HepG2 (cell line): ENCODE measurements around the gene HPS4. TPM values are rescaled to one million over a fixed set of nuclear protein-coding genes. Genes with fewer than 3 reads are reported as not detected.

Experiments
- BRF2 ChIP-seq: sonication (generic); formaldehyde crosslinking; IDR thresholded peaks from 2 replicates; pipeline ENCODE4 v1.8.1; 2022; ENCODE audit warnings: mild to moderate bottlenecking, missing genetic modification reagents
- CBX1 ChIP-seq: IDR thresholded peaks from one replicate; pipeline ENCODE4 v1.6.1; 2016; ENCODE audit warnings: antibody characterized with exemption, low read depth
- CENPBD1 ChIP-seq: sonication (generic); formaldehyde crosslinking; IDR thresholded peaks from 2 replicates; pipeline ENCODE4 v1.8.0; 2022; ENCODE audit warnings: missing genetic modification reagents, low read depth, mild to moderate bottlenecking, borderline replicate concordance
- KDM5B ChIP-seq: sonication (generic); formaldehyde crosslinking; IDR thresholded peaks from 2 replicates; pipeline ENCODE4 v1.4.0; 2020; ENCODE audit warnings: missing genetic modification reagents, mild to moderate bottlenecking, borderline replicate concordance
- NR1H2 ChIP-seq: sonication (generic); formaldehyde crosslinking; IDR thresholded peaks from 2 replicates; pipeline ENCODE4 v1.8.1; 2022; ENCODE audit warnings: low read depth, missing genetic modification reagents, borderline replicate concordance
- POGZ ChIP-seq: sonication (generic); formaldehyde crosslinking; IDR thresholded peaks from 2 replicates; pipeline ENCODE4 v1.4.0; 2020; ENCODE audit warnings: mild to moderate bottlenecking, missing genetic modification reagents
- ZBTB46 ChIP-seq: sonication (generic); formaldehyde crosslinking; IDR thresholded peaks from 2 replicates; pipeline ENCODE4 v1.4.0; 2020; ENCODE audit warnings: mild to moderate bottlenecking, missing genetic modification reagents, borderline replicate concordance
- ZFP62 ChIP-seq: sonication (generic); formaldehyde crosslinking; IDR thresholded peaks from 2 replicates; pipeline ENCODE4 v1.4.0; 2020; ENCODE audit warnings: missing genetic modification reagents
- ZNF234 ChIP-seq: sonication (generic); formaldehyde crosslinking; conservative IDR thresholded peaks from 2 replicates; pipeline ENCODE4 v1.5.1; 2020; ENCODE audit warnings: mild to moderate bottlenecking, missing genetic modification reagents
- ZNF543 ChIP-seq: sonication (generic); formaldehyde crosslinking; IDR thresholded peaks from 2 replicates; pipeline ENCODE4 v1.4.0; 2020; ENCODE audit warnings: mild to moderate bottlenecking, missing genetic modification reagents
- ZNF670 ChIP-seq: sonication (generic); formaldehyde crosslinking; IDR thresholded peaks from 2 replicates; pipeline ENCODE4 v1.8.0; 2022; ENCODE audit warnings: mild to moderate bottlenecking, missing genetic modification reagents, borderline replicate concordance
- polyA plus RNA-seq, 8 experiments: library from polyadenylated mRNA; depleted of rRNA in 3 of 8; stranded (reverse) in 7 of 8; unstranded in 1 of 8; fragments of >200 nt; fragmentation: Illumina TruSeq in 4 of 8; extraction: Trizol in 4 of 8; gene quantifications; 2 replicates each; pipeline versions ENCODE4 v1.2.1 to v1.2.3, GENCODE V29; 2011 to 2016; ENCODE audit warnings: low read depth in 4 of 8, missing spikeins in 1 of 8, mixed read lengths in 1 of 8; ENCODE audit not compliant: insufficient read depth in 1 of 8
- total RNA-seq, 5 experiments: library from RNA; depleted of rRNA; stranded (reverse); fragments of >200 nt; fragmentation: Illumina TruSeq; extraction: Trizol; gene quantifications; 2 replicates each; pipeline ENCODE4 v1.2.3, GENCODE V29; 2016; ENCODE audit warnings: low read depth in 1 of 5
- TF ChIP-seq, protein P1 (sequence below): sonication (generic); formaldehyde crosslinking; IDR thresholded peaks from 2 replicates; pipeline ENCODE4 v1.4.0; 2020; ENCODE audit warnings: mild to moderate bottlenecking, missing genetic modification reagents
- TF ChIP-seq, protein P2 (sequence below): sonication (generic); formaldehyde crosslinking; IDR thresholded peaks from 2 replicates; pipeline ENCODE4 v1.4.0; 2020; ENCODE audit warnings: missing genetic modification reagents
- TF ChIP-seq, protein P3 (sequence below): sonication (generic); formaldehyde crosslinking; IDR thresholded peaks from 2 replicates; pipeline ENCODE4 v1.9.0; 2021; ENCODE audit warnings: missing genetic modification reagents, mild to moderate bottlenecking, borderline replicate concordance

Gene HPS4
- total and polyA plus RNA-seq, 2 of the 13 experiments (the other 11 are each of a cell fraction or from before 2014, with no cell fraction given): 27.4 to 34.0 TPM

GRCh38 chr22:26483439-26484359 is at the start of gene HPS4, which contains the start of gene SRRD (continued):
- TF ChIP-seq CENPBD1: no peak
- TF ChIP-seq, protein P1, sequence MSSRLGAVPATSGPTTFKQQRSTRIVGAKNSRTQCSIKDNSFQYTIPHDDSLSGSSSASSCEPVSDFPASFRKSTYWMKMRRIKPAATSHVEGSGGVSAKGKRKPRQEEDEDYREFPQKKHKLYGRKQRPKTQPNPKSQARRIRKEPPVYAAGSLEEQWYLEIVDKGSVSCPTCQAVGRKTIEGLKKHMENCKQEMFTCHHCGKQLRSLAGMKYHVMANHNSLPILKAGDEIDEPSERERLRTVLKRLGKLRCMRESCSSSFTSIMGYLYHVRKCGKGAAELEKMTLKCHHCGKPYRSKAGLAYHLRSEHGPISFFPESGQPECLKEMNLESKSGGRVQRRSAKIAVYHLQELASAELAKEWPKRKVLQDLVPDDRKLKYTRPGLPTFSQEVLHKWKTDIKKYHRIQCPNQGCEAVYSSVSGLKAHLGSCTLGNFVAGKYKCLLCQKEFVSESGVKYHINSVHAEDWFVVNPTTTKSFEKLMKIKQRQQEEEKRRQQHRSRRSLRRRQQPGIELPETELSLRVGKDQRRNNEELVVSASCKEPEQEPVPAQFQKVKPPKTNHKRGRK (CRISPR knock-in tag): no peak
- peak; percentile 95 for TF ChIP-seq ZNF670
- 0 out of 2 replicates have a peak, but pooled peaks have one; percentile 17 for TF ChIP-seq NR1H2
- TF ChIP-seq KDM5B (CRISPR knock-in tag): peak; percentile 91
- 0 out of 2 replicates have a peak, but pooled peaks have one; percentile 13 for TF ChIP-seq ZFP62 (CRISPR knock-in tag)
- TF ChIP-seq, protein P2, sequence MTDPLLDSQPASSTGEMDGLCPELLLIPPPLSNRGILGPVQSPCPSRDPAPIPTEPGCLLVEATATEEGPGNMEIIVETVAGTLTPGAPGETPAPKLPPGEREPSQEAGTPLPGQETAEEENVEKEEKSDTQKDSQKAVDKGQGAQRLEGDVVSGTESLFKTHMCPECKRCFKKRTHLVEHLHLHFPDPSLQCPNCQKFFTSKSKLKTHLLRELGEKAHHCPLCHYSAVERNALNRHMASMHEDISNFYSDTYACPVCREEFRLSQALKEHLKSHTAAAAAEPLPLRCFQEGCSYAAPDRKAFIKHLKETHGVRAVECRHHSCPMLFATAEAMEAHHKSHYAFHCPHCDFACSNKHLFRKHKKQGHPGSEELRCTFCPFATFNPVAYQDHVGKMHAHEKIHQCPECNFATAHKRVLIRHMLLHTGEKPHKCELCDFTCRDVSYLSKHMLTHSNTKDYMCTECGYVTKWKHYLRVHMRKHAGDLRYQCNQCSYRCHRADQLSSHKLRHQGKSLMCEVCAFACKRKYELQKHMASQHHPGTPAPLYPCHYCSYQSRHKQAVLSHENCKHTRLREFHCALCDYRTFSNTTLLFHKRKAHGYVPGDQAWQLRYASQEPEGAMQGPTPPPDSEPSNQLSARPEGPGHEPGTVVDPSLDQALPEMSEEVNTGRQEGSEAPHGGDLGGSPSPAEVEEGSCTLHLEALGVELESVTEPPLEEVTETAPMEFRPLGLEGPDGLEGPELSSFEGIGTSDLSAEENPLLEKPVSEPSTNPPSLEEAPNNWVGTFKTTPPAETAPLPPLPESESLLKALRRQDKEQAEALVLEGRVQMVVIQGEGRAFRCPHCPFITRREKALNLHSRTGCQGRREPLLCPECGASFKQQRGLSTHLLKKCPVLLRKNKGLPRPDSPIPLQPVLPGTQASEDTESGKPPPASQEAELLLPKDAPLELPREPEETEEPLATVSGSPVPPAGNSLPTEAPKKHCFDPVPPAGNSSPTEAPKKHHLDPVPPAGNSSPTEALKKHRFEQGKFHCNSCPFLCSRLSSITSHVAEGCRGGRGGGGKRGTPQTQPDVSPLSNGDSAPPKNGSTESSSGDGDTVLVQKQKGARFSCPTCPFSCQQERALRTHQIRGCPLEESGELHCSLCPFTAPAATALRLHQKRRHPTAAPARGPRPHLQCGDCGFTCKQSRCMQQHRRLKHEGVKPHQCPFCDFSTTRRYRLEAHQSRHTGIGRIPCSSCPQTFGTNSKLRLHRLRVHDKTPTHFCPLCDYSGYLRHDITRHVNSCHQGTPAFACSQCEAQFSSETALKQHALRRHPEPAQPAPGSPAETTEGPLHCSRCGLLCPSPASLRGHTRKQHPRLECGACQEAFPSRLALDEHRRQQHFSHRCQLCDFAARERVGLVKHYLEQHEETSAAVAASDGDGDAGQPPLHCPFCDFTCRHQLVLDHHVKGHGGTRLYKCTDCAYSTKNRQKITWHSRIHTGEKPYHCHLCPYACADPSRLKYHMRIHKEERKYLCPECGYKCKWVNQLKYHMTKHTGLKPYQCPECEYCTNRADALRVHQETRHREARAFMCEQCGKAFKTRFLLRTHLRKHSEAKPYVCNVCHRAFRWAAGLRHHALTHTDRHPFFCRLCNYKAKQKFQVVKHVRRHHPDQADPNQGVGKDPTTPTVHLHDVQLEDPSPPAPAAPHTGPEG: peak; percentile 70; the same call in 1 of the 2 replicates
- 0 out of 2 replicates have a peak, but pooled peaks have one; percentile 58 for TF ChIP-seq BRF2 (CRISPR knock-in tag)
- TF ChIP-seq ZNF543: peak; percentile 34; the same call in 1 of the 2 replicates
- TF ChIP-seq ZBTB46 (CRISPR knock-in tag): no peak
- TF ChIP-seq, protein P3, sequence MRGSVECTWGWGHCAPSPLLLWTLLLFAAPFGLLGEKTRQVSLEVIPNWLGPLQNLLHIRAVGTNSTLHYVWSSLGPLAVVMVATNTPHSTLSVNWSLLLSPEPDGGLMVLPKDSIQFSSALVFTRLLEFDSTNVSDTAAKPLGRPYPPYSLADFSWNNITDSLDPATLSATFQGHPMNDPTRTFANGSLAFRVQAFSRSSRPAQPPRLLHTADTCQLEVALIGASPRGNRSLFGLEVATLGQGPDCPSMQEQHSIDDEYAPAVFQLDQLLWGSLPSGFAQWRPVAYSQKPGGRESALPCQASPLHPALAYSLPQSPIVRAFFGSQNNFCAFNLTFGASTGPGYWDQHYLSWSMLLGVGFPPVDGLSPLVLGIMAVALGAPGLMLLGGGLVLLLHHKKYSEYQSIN: no peak
- TF ChIP-seq POGZ: peak; percentile 82
- TF ChIP-seq ZNF234 (CRISPR knock-in tag): 0 out of 2 replicates have a peak, but pooled peaks have one; percentile 47
- TF ChIP-seq CBX1: peak; percentile 45
